T-helper 2 cell (primary cell): ENCODE measurements around the gene SPTBN1.

ENCODE experiments used
- DNase-seq, 5 experiments: peaks; one replicate each; pipeline versions ENCODE4 v3.0.0 to v3.0.0-alpha.2; 2012 to 2022

Gene SPTBN1

DNA sequence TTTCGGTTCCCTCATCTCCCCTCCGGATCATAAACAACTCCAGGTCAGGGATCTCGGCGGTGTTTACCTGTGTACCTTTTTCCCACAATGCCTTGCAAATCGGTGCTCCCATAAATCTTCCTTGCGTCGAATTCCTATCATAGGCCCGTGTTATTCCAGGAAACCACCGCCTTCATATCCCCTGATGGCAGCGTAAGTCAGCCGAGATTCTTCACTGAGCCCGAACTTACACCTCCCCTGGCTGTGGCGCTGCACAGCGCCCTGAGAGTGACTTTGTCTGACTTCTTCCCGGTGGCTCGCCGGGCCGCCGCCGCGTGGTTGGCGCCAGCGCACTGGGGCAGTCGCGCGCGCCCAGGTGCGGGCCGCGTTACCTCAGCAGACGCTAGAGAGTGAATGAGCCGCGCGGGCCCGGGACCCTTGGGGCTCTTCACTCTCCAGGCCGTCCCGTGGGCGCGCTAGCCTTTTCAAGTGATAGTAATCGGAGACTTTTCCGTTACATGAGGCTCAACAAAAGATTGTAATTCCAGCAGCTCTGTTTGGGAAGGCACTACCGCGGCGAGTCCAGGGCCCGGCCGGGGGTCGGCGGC is 101.6 kb downstream of the SPTBN1 start:
- peak; percentile 50 to 78 (median 62) for DNase-seq

DNA sequence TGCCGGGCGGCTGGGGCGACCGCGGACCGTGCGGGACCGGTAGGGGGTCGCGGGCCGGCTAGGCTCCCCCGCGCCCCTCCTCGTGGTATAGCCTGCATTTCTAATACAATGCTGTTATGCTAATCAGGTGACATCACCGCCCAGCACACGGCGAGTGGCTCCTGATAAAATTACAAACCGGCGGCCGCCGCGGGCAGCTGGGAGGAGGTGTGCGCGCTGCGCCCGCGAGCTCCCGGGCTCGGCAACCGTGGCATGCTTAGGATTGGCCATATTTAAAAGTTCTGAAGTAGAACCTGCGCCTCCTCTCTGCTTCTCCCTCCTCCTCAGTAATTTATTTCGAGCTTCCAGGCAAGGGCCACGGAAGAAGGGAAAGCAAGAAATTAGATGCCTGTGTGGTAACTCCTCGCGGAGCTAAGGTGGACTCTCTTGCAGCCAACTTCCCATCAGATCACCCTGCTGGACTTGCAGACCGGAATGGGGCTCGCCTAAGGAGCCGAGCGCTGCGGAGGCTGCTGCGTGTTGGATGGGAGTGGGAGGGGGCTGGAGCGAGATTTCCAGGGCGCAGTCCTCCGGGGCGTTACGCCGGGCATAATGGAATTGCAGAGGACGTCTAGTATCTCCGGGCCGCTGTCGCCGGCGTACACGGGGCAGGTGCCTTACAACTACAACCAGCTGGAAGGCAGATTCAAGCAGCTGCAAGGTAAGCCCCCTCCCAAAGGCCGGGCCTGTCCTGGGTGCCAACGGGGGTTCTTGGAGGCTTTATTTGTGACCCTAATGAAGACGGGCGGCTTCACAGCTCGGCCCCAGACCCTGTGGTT is 102.3 kb downstream of the SPTBN1 start:
- DNase-seq: peak; percentile 33 to 84 (median 60)

DNA sequence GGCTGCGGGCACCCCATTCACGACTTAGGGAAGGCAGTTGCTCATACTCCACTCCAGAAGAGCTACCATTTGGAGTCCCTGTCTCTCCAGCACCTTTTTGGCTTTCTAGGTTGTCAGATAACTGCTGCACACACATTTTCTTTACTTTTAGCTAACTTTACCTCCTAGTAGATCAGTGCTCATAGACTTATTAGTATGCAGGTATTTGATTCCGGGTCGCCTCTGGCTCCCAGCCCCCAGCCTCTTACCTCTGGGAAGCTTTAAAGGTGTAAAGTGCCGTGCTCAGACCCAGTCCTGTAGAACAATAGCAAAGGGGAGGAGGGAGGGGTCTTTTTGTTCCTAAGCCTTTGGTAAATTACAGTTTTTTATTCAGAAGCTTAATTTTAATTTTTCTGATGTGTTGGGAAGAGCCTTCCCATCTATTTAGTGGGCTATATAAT is 102.9 kb downstream of the SPTBN1 start:
- DNase-seq: no peak

DNA sequence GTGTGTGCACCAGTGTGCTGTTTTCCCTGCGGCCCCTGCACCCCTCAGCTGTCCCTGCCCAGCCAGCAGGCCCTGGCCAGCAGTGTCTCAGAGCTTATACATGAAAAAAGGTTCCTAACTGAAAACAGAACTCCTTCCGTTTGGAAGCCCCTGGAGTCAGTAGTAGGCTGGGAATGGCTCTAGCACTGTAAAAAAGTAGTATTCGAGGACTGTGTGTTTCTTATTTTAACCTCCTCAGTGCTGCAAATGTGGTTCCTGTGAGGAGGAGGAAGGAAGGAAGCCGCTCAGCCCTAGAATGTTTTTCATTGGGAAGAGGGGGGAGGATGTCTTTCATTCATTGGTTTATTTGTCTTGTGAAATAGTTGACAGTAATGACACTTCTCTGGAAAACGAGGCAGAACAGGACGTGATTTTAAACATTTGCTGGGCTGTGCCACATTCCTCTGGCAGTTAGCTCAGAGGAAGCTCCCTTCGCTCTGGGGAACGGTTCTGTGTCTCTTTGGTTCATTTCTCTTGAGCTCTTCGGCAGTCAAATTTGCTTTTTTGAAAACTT is 103.5 kb downstream of the SPTBN1 start:
- peak in 1 of 5 experiments; percentile 53 for DNase-seq

DNA sequence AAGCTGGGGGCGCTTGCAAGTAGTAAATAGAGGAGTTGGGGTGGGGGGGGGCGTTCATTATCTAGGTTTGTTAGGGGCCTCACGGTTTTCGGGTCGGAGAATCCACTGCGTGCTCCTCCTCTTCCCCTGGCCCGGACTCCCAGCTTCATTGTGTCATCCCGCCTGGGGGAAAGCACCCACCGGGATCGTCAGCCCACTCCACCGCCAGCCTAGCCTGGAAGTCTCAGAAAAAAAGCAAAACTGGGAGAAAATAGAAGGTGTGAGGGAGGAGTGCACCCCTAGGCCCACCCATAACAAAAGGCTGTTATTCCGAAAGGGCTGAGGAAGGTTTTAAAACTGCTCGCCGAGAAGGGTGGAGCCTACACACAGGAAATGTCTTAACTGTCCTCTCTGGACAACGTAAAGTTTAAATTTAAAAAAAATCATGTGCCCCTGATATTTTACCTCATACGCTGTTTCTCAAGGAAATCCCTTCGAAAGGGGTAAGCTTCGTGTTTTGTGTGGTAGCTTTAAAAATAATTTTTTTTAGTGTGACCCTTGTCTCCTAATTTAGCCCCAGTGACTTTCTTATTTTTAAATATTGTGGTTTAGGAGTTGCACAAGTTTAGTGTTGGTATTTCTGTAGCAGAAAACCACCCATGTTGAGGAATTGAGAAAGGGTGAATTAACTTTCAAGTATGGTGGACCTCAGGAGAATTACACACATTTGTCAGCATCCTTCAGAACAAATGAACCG is 104.2 kb downstream of the SPTBN1 start:
- DNase-seq: peak in 1 of 5 experiments; percentile 81

DNA sequence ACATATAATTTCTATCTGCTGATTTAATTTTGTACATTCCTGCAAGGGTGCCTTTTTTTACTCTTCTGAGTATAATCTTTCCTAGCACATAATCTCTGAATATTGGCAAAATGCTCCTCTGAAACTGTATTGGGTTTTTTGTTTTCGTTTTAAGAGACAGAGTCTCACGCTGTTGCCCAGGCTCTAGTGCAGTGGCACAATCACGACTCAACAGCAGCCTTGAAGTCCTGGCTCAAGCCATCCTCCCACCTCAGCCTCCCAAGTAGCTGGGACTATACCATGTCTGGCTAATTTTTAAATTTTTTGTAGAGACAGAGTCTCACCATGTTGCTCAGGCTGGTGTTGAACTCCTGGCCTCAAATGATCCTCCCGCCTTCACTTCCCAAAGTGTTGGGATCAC is 104.9 kb downstream of the SPTBN1 start:
- peak in 1 of 5 experiments; percentile 42 for DNase-seq

DNA sequence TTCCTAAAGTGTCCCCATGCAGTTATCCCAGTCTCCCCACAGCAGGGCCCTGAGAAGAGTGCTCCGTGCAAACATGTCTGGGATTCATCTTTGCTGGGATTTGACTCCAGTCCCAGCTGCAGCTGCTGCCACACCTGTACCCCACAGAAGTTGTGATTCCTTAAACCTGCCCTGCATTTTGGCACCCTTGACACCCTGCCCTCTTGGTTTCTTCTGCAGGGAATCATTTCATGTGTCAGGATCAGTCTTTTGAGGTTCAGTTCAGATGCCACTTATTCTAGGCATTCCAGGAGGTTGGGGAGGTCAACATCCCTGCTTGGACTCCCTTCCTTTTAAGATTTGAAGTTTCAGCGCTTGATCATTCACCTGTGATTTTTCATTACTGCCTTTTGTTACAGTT is 108.3 kb downstream of the SPTBN1 start:
- no peak for DNase-seq

DNA sequence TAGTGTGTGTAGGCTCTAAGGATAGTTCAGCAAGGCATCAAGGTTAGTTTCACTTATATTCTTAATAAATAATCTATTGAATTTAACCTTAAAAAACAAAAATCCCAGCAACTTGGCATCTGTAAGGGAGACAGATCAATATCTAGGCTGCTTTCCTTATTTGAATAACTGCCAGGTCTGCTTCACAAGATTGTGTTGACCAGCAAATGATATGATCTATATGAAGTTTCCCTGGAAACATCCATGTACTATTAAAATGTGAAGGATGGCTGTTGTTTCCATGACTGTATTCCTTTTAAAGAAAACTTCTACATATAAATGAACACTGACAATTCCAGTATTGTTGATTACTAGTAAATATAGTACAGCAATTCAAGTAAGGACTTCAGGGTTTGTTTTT is 109.4 kb downstream of the SPTBN1 start:
- DNase-seq: no peak

DNA sequence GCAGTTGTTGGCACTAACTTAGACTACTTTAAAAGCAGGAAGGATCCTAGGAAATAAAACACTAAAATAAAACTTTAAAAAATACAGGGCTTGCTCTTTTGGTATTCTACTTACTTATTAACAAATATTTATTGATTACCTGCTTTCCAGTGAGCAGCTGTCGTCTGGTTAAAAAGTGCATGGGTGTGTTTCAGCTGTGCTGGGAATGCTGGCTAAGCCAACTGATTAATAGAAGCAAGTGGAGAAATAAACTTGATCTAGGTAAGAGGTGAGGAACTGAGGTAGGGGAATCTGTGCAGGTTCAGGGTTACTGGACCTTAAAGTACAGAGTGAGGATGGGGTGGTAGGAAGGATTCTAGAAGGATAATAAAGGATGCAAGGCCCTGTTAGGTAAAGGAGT is 110.8 kb downstream of the SPTBN1 start:
- no peak for DNase-seq

DNA sequence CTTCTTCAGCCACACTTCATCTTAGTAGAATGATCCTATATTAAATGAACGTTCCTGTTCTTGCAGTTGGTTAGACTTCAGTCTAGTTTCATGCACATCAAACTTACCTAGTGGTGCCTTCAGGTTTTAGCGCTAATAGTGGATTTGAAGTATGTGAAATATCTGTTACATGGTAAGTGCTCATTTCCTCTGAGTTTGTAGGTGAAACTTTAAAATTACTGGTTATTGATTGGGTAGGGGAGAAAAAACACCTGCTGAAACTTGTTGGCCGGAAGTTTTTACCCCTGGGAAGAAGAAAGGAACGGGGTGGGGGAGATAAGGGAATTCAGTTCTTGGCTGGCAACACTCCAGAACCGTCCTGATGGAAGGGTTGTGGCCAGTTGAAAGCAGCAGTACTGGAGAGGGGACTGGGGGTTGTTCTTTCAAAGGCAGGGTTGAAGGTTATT is 112.8 kb downstream of the SPTBN1 start:
- peak in 1 of 5 experiments; percentile 43 for DNase-seq

DNA sequence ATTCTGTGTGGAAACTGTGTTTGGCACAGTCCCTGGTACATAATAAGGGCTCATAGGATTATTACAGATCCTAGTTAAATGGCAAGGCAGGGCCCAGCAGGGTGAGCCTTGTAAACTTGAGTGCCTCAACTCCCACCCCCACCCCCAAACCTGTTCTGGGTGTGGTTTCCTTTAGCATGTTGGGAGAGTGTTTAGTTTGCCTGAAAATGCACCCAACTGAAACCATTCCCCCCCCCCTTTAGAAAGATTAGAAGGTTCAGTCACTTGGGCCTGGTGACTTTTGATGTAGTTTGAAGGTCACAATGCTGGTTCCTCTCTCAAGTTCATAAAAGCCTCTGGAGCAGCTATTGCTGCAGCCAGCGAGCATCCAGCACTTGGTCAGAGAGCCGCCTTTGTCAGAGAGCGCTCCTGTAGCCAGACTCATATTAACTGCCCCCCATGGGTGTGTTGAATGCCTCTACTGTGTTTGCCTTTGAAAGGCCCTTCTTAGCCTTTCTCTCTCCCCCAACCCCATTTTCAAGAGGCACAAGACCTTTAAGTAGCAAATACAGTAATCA is 113.7 kb downstream of the SPTBN1 start:
- peak in 1 of 5 experiments; percentile 72 for DNase-seq

DNA sequence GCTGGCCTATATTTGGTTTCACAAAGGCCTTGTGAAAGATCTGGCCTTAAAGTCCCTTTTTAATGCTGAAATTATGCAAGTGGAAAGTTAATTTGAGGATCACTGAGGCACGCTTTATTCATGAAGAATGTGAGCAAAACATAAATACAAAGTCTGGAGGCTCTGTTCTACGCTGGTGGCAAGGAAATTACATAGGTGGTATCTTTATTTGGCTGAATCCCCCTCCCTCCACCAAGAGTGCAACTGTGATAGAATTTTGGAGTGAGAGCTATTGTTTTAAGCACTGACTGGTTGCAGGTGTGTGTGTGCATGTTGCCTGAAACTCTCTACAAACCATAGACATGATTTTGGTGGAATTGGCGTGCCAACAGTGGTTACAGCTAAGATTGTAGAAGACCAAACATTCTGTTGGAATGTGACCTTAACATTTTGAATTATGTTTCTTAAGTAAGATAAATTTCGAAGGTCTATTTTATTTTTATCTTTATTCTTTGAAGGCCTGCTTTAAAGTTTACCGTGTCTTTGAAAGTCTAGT is 114.3 kb downstream of the SPTBN1 start:
- no peak for DNase-seq

DNA sequence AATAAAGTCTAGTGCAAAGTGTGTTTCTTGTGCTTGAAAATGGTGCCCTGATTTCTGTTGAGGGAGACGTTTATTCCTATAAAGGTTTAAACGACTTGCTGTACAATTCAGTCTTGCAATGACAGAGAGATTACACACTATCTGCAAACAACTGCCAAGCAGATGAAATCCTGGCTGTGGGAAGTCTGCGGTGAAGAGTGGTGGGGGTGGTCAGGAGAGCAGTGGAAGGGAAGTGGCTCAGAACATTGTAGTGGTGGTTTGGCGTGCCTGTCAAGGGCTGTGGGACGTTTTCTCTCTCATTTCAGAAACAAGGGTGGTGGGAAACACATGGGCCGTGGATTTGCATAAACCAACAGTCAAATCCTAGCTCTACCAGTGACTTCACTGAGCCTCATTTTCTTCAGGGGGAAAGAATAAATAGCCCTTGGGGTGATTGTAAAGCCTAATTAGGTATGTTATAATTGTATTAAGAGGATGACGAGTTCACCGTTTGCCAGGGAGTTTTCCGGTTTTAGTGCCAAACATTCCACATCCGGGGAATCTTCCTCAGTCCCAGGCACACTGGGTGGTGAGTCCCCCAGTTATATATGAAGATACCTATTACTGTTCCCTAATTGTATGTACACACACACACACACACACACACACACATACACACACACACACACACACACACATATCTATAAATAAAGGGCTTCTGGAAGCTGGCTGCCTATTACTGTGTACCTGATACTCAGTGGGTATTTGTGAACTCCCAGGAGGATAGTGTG is 115.0 kb downstream of the SPTBN1 start:
- DNase-seq: peak in 4 of 5 experiments; percentile 59 to 95 (median 71)

DNA sequence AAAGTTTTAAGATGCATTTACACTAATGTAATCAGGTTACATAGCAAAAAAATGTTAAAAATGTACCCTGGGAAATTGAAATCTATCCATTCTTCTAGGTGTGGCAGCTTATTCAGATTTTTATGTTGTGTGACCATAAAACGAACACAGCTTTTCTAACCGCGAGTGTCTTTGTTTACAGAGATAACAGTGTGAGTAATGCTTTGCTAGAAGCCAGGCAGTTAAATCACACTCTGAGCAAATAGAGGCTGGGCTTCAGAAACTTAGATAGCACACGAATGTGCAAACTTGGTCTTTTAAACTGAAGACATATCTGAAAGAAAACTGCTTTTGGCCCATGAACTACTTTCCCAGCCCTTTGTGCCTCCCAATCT is 116.1 kb downstream of the SPTBN1 start:
- peak in 2 of 5 experiments; percentile 58 to 89 for DNase-seq

DNA sequence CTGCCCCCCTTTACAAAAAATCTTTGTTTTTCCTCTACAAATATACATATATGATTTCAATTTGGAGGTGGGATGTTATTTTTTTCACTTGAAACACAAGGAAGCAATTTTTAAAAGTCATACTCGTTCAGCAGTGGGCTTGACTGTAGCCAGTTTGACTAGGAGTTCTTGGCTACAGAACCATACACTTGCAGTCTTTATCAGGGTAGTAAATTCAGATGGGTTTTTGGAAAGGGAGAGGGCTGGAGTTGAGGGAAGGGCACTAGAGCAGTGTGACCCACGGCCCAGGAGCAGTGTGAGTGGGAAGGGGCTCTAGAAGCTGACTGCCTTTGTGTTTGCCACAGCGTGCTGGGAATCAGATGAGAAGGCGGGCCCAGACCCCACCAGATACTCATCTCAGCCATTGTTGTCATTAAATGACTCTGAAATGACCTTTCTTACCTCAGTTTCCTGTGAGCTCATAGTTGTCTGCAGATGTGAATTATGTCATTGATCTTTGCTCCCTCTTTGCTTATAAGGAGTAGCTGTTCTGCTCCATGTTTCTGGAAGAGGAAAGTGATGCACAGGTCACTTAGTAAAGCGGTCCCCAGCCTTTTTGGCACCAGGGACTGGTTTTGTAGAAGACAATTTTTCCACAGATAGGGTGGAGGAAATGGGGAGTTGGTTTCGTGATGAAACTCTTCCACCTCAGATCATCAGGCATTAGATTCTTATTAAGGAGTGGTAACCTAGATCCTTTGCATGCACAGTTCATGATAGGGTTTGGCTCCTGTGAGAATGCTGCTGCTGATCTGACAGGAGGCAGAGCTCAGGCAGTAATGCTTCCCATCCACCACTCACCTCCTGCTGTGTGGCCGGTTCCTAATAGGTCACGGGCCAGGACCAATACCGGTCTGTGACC is 116.8 kb downstream of the SPTBN1 start:
- peak in 4 of 5 experiments; percentile 20 to 86 (median 52) for DNase-seq

DNA sequence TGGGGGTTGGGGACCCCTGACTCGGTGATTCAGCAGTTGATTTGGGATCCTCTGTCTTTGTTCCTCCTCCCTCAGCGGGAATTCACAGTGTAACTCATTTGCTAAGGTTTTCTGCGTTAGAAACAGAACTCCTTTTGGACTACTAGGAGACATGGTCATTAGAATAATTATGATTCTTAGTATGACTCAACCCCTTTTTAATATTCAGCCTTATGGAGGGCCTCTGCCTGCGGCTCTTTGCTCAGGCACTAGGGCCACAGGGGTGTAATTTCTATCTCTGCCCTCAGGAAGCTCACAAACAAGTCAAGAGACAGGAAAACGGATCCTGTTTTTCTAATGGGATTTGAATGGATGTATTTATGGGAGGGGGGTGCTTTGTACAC is 117.4 kb downstream of the SPTBN1 start:
- no peak for DNase-seq

DNA sequence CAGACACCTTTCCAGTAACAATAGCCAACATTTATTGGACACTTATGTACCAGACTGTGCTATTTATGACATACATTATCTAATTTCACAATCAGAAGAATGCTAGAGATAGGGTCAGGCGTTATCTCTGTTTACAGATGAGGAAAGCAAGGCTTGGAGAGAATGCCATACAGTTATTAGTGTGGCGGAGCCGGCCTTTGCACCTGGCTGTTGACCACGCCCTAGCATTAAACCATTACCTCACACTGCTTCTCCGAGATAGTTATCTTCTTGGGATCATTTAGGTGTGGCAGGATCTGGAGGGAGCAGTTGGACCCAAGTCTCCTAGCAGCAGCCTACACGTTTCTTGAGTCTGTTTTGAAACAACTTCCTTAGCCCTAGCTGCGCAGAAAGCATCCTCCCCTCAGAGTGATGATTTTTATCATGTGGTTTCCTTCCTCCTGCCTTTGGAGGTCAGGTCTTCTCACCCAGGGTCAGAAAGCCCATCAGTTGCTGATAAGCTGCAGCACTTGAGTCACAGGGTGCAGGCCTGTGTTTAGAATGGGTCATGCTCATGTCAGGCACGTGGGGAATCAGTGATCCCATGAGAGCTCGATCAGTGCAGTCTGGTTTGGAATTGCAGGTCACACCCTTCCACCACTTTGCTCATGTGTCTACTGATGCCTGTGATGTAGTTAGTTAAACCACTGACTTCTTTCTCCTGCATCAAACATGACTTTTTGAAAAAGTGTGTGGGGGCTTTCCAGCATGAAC is 118.2 kb downstream of the SPTBN1 start:
- peak in 4 of 5 experiments; percentile 31 to 95 (median 76) for DNase-seq

DNA sequence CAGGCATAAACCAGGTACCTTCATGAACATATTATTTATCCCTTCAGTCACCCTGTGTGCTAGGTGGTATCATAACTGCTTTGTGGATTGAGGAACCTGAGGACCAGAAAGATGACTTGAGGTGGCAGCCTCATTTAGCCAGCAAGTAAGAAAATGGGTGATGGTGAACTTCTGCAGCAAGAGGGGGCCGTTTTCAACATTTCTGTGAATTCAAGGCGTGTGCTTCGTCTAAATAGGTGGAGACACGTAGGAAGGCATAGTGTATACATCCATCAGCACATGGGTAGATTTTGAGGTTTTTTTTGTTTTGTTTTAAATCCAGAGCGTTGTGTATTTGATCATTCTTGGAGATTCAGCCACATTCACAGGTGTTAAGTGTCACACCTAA is 118.7 kb downstream of the SPTBN1 start:
- DNase-seq: peak in 1 of 5 experiments; percentile 78

DNA sequence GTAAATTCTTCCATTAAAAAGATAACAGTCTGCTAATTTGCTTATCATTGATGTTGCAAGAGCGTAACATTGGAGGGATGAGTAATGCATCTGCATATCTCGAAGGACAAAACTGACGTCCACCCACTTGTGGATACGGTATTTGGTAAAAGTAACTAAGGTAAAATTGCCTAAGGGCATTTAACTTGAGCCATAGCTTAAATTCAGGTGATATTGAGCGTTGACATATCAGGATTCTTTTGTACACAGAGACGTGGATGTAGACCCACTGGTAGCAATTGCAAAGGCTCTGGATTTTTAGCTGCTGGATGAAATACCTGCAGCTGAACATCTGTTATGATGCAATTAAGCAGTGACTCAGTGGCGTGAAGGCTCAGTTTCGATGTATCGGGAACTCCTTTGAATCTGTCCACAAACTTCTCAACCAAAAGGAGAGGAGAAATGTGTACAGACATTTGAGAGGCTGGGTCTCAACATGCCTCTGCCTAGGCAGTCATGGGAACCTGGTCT is 119.3 kb downstream of the SPTBN1 start:
- DNase-seq: no peak

DNA sequence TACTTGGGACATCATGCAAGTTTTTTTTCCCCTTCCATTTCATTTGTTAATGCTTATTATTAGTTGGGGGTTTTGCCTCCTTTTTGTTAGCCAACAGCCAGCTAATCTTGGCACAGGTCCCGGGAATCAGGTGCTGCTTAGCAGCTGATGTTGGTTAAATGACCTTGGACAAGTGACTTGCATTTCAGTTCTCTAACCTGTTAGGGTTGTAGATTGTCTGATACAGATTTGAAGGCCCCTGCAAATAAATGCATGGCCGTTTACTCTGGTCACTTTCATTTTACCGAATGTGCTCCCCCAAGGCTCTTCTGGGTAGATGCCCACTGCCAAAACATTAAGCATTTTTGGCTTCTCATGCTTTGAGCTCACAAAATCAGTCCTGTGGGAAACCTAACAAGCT is 120.9 kb downstream of the SPTBN1 start:
- no peak for DNase-seq
